Astrocyte (in vitro differentiated cells and primary cell): ENCODE data around the gene CHD3. TPM values are rescaled to one million over a fixed set of nuclear protein-coding genes. Genes with fewer than 3 reads are reported as not detected.

Source experiments
- DNase-seq: peaks from one replicate; pipeline ENCODE4 v3.0.0-alpha.2; 2010; ENCODE audit warnings: low read depth
- FAIRE-seq: peaks from 2 replicates; lab custom pipeline; 2011; peaks lifted over from hg19 to GRCh38; lab: Jason Lieb, UNC
- H2AFZ ChIP-seq: 2 replicates; pipeline ENCODE4 v1.6.0; 2012; ENCODE audit warnings: low read depth, low read length, inconsistent platforms
- H3K27ac ChIP-seq: 2 replicates; pipeline ENCODE4 v1.5.1; 2011; ENCODE audit warnings: low read depth, low read length, inconsistent platforms
- H3K27me3 ChIP-seq: 2 replicates; pipeline ENCODE4 v1.6.0; 2011; ENCODE audit warnings: low read length, inconsistent platforms; ENCODE audit not compliant: insufficient read depth
- H3K36me3 ChIP-seq: 2 replicates; pipeline ENCODE4 v1.5.1; 2011; ENCODE audit warnings: low read length, inconsistent platforms; ENCODE audit not compliant: insufficient read depth
- H3K4me1 ChIP-seq: 2 replicates; pipeline ENCODE4 v1.5.1; 2011; ENCODE audit warnings: low read length, inconsistent platforms; ENCODE audit not compliant: insufficient read depth
- H3K4me2 ChIP-seq: 2 replicates; pipeline ENCODE4 v1.6.0; 2012; ENCODE audit warnings: low read length, inconsistent platforms
- H3K4me3 ChIP-seq: 2 replicates; pipeline ENCODE4 v1.5.1; 2011; ENCODE audit warnings: low read depth, mild to moderate bottlenecking, low read length, inconsistent platforms; ENCODE audit not compliant: insufficient read depth
- H3K79me2 ChIP-seq: 2 replicates; pipeline ENCODE4 v1.6.0; 2012; ENCODE audit warnings: mild to moderate bottlenecking, low read length, inconsistent platforms; ENCODE audit not compliant: insufficient read depth
- H3K9ac ChIP-seq: 2 replicates; pipeline ENCODE4 v1.6.0; 2012; ENCODE audit warnings: mild to moderate bottlenecking, low read length, inconsistent platforms
- H3K9me3 ChIP-seq: 2 replicates; pipeline ENCODE4 v1.5.1; 2012; ENCODE audit warnings: low read depth, mild to moderate bottlenecking, low read length, inconsistent platforms; ENCODE audit not compliant: insufficient read depth
- H4K20me1 ChIP-seq: 2 replicates; pipeline ENCODE4 v1.6.0; 2012; ENCODE audit warnings: low read length, inconsistent platforms; ENCODE audit not compliant: insufficient read depth
- H3K27ac Mint-ChIP-seq: one replicate; pipeline ENCODE4 v1.8.0; 2021; ENCODE audit warnings: mild to moderate bottlenecking, mixed read lengths; ENCODE audit not compliant: unreplicated experiment
- H3K27me3 Mint-ChIP-seq: one replicate; pipeline ENCODE4 v1.8.0; 2021; ENCODE audit warnings: low read depth, mixed read lengths; ENCODE audit not compliant: unreplicated experiment
- H3K36me3 Mint-ChIP-seq: one replicate; pipeline ENCODE4 v1.8.0; 2021; ENCODE audit warnings: low read depth, mixed read lengths; ENCODE audit not compliant: unreplicated experiment
- H3K4me1 Mint-ChIP-seq: one replicate; pipeline ENCODE4 v1.8.0; 2021; ENCODE audit warnings: low read depth, mixed read lengths; ENCODE audit not compliant: unreplicated experiment
- H3K4me3 Mint-ChIP-seq: one replicate; pipeline ENCODE4 v1.8.0; 2021; ENCODE audit warnings: mild to moderate bottlenecking, moderate library complexity, mixed read lengths; ENCODE audit not compliant: unreplicated experiment
- H3K9me3 Mint-ChIP-seq: one replicate; pipeline ENCODE4 v1.8.0; 2021; ENCODE audit warnings: mild to moderate bottlenecking, mixed read lengths; ENCODE audit not compliant: unreplicated experiment
- CTCF ChIP-seq: IDR thresholded peaks from 2 replicates; pipeline ENCODE4 v1.5.1; 2011; ENCODE audit warnings: low read depth, mild to moderate bottlenecking, inconsistent platforms, low read length, moderate library complexity; ENCODE audit not compliant: insufficient read depth
- EZH2 ChIP-seq: IDR thresholded peaks from 2 replicates; pipeline ENCODE4 v1.6.1; 2012; ENCODE audit warnings: mild to moderate bottlenecking, low read length, inconsistent platforms; ENCODE audit not compliant: insufficient read depth
- total RNA-seq: library from RNA; stranded (reverse); gene quantifications from 2 replicates; pipeline ENCODE4 v1.2.1, GENCODE V29; 2021

CHD3 gene
- total RNA-seq, 1 donor from 2014 or later = 111 TPM

- Mint-ChIP-seq H3K27me3 (no peaks in the 10 kb centered on the region), H3K36me3 (peaks cover 31% of the 10 kb centered on the region), H3K27ac (no peak overlapping the region), H3K4me1 (peaks cover 6% of the 10 kb centered on the region), H3K4me3 (no peak overlapping the region), H3K9me3 (peaks cover 2% of the 10 kb centered on the region)
- no peak overlapping the region for H3K4me3 ChIP-seq
- peaks cover 45% of the 10 kb centered on the region for H3K36me3 ChIP-seq
- H3K4me2 ChIP-seq = no peak overlapping the region
- H4K20me1 ChIP-seq = no peaks in the 10 kb centered on the region
- H2AFZ ChIP-seq = no peak overlapping the region
- no peaks in the 10 kb centered on the region for H3K9me3 ChIP-seq
- no peak for TF ChIP-seq EZH2
- TF ChIP-seq CTCF = no peak
- H3K27me3 ChIP-seq = no peaks in the 10 kb centered on the region
- no peaks in the 10 kb centered on the region for H3K79me2 ChIP-seq
- FAIRE-seq (no peak), DNase-seq (no peak)
- H3K27ac ChIP-seq = no peak overlapping the region
- H3K4me1 ChIP-seq = no peaks in the 10 kb centered on the region
- no peak overlapping the region for H3K9ac ChIP-seq
Measured at GRCh38 chr17:7946441-7946840, 57.9 kb downstream of the CHD3 start.

GRCh38 chr17:7947651-7948050 is 59.1 kb downstream of the CHD3 start:
- no peak for DNase-seq
- Histone ChIP-seq H2AFZ (no peak overlapping the region), H3K4me3 (no peak overlapping the region), H3K27ac (no peak overlapping the region), H3K36me3 (peaks cover 45% of the 10 kb centered on the region), H3K79me2 (no peaks in the 10 kb centered on the region), H3K9me3 (no peaks in the 10 kb centered on the region), H3K4me1 (no peaks in the 10 kb centered on the region), H3K4me2 (no peak overlapping the region), H3K9ac (no peak overlapping the region), H4K20me1 (no peaks in the 10 kb centered on the region), H3K27me3 (no peaks in the 10 kb centered on the region)
- Mint-ChIP-seq H3K9me3 (peaks cover 2% of the 10 kb centered on the region), H3K4me3 (no peak overlapping the region), H3K36me3 (peaks cover 31% of the 10 kb centered on the region), H3K4me1 (peaks cover 6% of the 10 kb centered on the region), H3K27me3 (no peaks in the 10 kb centered on the region), H3K27ac (no peak overlapping the region)
- TF ChIP-seq CTCF (no peak), EZH2 (no peak)
- no peak for FAIRE-seq

GRCh38 chr17:7950578-7950977 is 62.0 kb downstream of the CHD3 start:
- Histone ChIP-seq H3K27ac (no peak overlapping the region), H4K20me1 (no peaks in the 10 kb centered on the region), H3K9ac (no peak overlapping the region), H3K27me3 (no peaks in the 10 kb centered on the region), H3K9me3 (no peaks in the 10 kb centered on the region), H3K4me3 (no peak overlapping the region), H3K4me2 (no peak overlapping the region), H3K4me1 (no peaks in the 10 kb centered on the region), H2AFZ (no peak overlapping the region), H3K79me2 (no peaks in the 10 kb centered on the region), H3K36me3 (peaks cover 30% of the 10 kb centered on the region)
- Mint-ChIP-seq H3K27ac (no peak overlapping the region), H3K4me3 (no peak overlapping the region), H3K27me3 (no peaks in the 10 kb centered on the region), H3K36me3 (peaks cover 19% of the 10 kb centered on the region), H3K4me1 (peaks cover 6% of the 10 kb centered on the region), H3K9me3 (peaks cover 2% of the 10 kb centered on the region)
- FAIRE-seq (no peak), DNase-seq (no peak)
- TF ChIP-seq CTCF = no peak
- TF ChIP-seq EZH2 = no peak
